H1 (cell line): Measurements from ENCODE around the gene ZNF24. TPM values are rescaled to one million over a fixed set of nuclear protein-coding genes. Genes with fewer than 3 reads are reported as not detected.
A peak's percentile ranks its signal among the peaks of the same experiment; 100 is the strongest.

Source experiments
- CTCF ChIA-PET: fragments of 300-600 bp; sonication (Branson Sonifier 250); formaldehyde crosslinking; loops from one replicate; lab custom pipeline; 2021; ENCODE audit not compliant: partially characterized antibody; lab: Charles Lee
- POLR2A ChIA-PET: fragments of 300-600 bp; sonication (Branson Sonifier 250); formaldehyde crosslinking; loops from one replicate; lab custom pipeline; 2021; ENCODE audit warnings: inconsistent platforms; ENCODE audit not compliant: partially characterized antibody; lab: Charles Lee
- DNase-seq, 2 experiments: peaks; one replicate each; pipeline versions ENCODE4 v3.0.0 to v3.0.0-alpha.2; 2010 to 2022; ENCODE audit warnings: low spot score in 2 of 2, low read depth in 1 of 2, mixed read lengths in 1 of 2
- FAIRE-seq: peaks from 2 replicates; lab custom pipeline; 2011; peaks lifted over from hg19 to GRCh38; lab: Jason Lieb, UNC
- H2AFZ ChIP-seq: 2 replicates; pipeline ENCODE4 v1.8.1; 2012; ENCODE audit warnings: low read length, inconsistent platforms
- H2AK5ac ChIP-seq: 2 replicates; pipeline ENCODE4 v1.6.1; 2013; ENCODE audit warnings: low read depth, low read length
- H2BK120ac ChIP-seq: replicated peaks from 2 replicates; pipeline ENCODE3; 2013; ENCODE audit warnings: low read depth, low read length, inconsistent platforms
- H2BK12ac ChIP-seq: 2 replicates; pipeline ENCODE4 v1.6.1; 2013; ENCODE audit warnings: low read depth, low read length
- H2BK15ac ChIP-seq: 2 replicates; pipeline ENCODE4 v1.6.1; 2013; ENCODE audit warnings: low read length
- H2BK20ac ChIP-seq: 2 replicates; pipeline ENCODE4 v1.6.1; 2013; ENCODE audit warnings: low read length
- H2BK5ac ChIP-seq: 2 replicates; pipeline ENCODE4 v1.6.1; 2013; ENCODE audit warnings: low read depth, low read length
- H3K14ac ChIP-seq: 2 replicates; pipeline ENCODE4 v1.6.1; 2013; ENCODE audit warnings: inconsistent platforms; ENCODE audit not compliant: insufficient read length
- H3K18ac ChIP-seq: 2 replicates; pipeline ENCODE4 v1.6.1; 2013; ENCODE audit warnings: low read length; ENCODE audit errors: extremely low read depth
- H3K23ac ChIP-seq: 2 replicates; pipeline ENCODE4 v1.6.1; 2013; ENCODE audit warnings: inconsistent platforms; ENCODE audit not compliant: insufficient read length
- H3K23me2 ChIP-seq: 2 replicates; pipeline ENCODE4 v1.6.1; 2013; ENCODE audit warnings: low read depth, low read length
- H3K27ac ChIP-seq: 2 replicates; pipeline ENCODE4 v1.6.1; 2011; ENCODE audit warnings: low read depth, low read length, inconsistent platforms
- H3K27me3 ChIP-seq, 4 experiments: replicated peaks in 1 of 4; 1 replicate in 1 of 4; 2 replicates in 3 of 4; pipeline versions ENCODE4 v1.6.1 to v1.8.1; 2011 to 2013; ENCODE audit warnings: low read length in 3 of 4, mild to moderate bottlenecking in 3 of 4, inconsistent platforms in 2 of 4, mixed read lengths in 2 of 4, moderate library complexity in 1 of 4; ENCODE audit not compliant: control insufficient read depth in 3 of 4, insufficient read depth in 3 of 4; ENCODE audit errors: extremely low read depth in 1 of 4
- H3K36me3 ChIP-seq, 4 experiments: 2 replicates each; pipeline versions ENCODE4 v1.6.1 to v1.8.1; 2011 to 2013; ENCODE audit warnings: mild to moderate bottlenecking in 4 of 4, low read length in 3 of 4, moderate library complexity in 2 of 4, control low read depth in 1 of 4, inconsistent platforms in 1 of 4; ENCODE audit not compliant: insufficient read depth in 4 of 4, control insufficient read depth in 2 of 4
- H3K4ac ChIP-seq: replicated peaks from 2 replicates; pipeline ENCODE3; 2013; ENCODE audit warnings: low read length, low read depth, mixed read lengths, inconsistent platforms; ENCODE audit not compliant: insufficient read length
- H3K4me1 ChIP-seq, 4 experiments: replicated peaks in 1 of 4; 1 replicate in 1 of 4; 2 replicates in 3 of 4; pipeline versions ENCODE4 v1.6.1 to v1.8.1; 2011 to 2013; ENCODE audit warnings: low read length in 3 of 4, inconsistent platforms in 2 of 4, mixed read lengths in 1 of 4; ENCODE audit not compliant: insufficient read depth in 4 of 4, control insufficient read depth in 3 of 4
- H3K4me2 ChIP-seq, 2 experiments: 2 replicates each; pipeline versions ENCODE4 v1.6.1 to v1.8.1; 2011 to 2013; ENCODE audit warnings: low read depth in 2 of 2, low read length in 2 of 2, control low read depth in 1 of 2, inconsistent platforms in 1 of 2, mild to moderate bottlenecking in 1 of 2; ENCODE audit not compliant: insufficient read depth in 1 of 2
- H3K4me3 ChIP-seq, 4 experiments: fragments of 200-600, 300-600 bp in 1 of 4; sonication (generic), shearing (Covaris generic), sonication (Bioruptor Twin) in 1 of 4; 2 replicates each; pipeline versions ENCODE4 v1.5.1 to v1.8.1; 2011 to 2016; ENCODE audit warnings: low read length in 4 of 4, low read depth in 3 of 4, control low read depth in 2 of 4, inconsistent platforms in 2 of 4, mild to moderate bottlenecking in 2 of 4, mixed read lengths in 1 of 4, moderate library complexity in 1 of 4; ENCODE audit not compliant: insufficient read depth in 2 of 4; ENCODE audit errors: extremely low read depth in 1 of 4
- H3K56ac ChIP-seq: replicated peaks from 2 replicates; pipeline ENCODE3; 2013; ENCODE audit warnings: low read depth, mild to moderate bottlenecking, mixed read lengths, low read length, inconsistent platforms; ENCODE audit not compliant: insufficient read length
- H3K79me1 ChIP-seq: 2 replicates; pipeline ENCODE4 v1.6.1; 2013; ENCODE audit warnings: low read depth, low read length, control low read depth
- H3K79me2 ChIP-seq, 2 experiments: 2 replicates each; pipeline versions ENCODE4 v1.6.1 to v1.8.1; 2012 to 2013; ENCODE audit warnings: low read length in 2 of 2, mild to moderate bottlenecking in 2 of 2, inconsistent platforms in 1 of 2; ENCODE audit not compliant: insufficient read depth in 2 of 2, control insufficient read depth in 1 of 2
- H3K9ac ChIP-seq, 4 experiments: replicated peaks in 1 of 4; 1 replicate in 1 of 4; 2 replicates in 3 of 4; pipeline versions ENCODE4 v1.6.1 to v1.8.1; 2011 to 2013; ENCODE audit warnings: low read depth in 3 of 4, low read length in 3 of 4, control low read depth in 2 of 4, mild to moderate bottlenecking in 2 of 4, moderate library complexity in 2 of 4, inconsistent platforms in 1 of 4; ENCODE audit errors: extremely low read depth in 1 of 4
- H3K9me3 ChIP-seq, 2 experiments: 2 replicates each; pipeline versions ENCODE4 v1.6.1 to v1.8.1; 2012 to 2013; ENCODE audit warnings: mild to moderate bottlenecking in 2 of 2, moderate library complexity in 2 of 2, control low read depth in 1 of 2, inconsistent platforms in 1 of 2, low read depth in 1 of 2, low read length in 1 of 2, mixed read lengths in 1 of 2; ENCODE audit not compliant: insufficient read depth in 2 of 2
- H4K20me1 ChIP-seq, 2 experiments: replicated peaks in 1 of 2; 2 replicates each; pipeline versions ENCODE3 to v1.8.1; 2011 to 2013; ENCODE audit warnings: inconsistent platforms in 2 of 2, low read length in 2 of 2, mild to moderate bottlenecking in 1 of 2; ENCODE audit not compliant: insufficient read depth in 2 of 2, control insufficient read depth in 1 of 2
- H4K5ac ChIP-seq: 2 replicates; pipeline ENCODE4 v1.6.1; 2013; ENCODE audit warnings: low read length, low read depth, mixed read lengths, inconsistent platforms; ENCODE audit not compliant: insufficient read length
- H4K8ac ChIP-seq: 2 replicates; pipeline ENCODE4 v1.8.0; 2013; ENCODE audit warnings: mild to moderate bottlenecking, moderate library complexity, low read length, inconsistent platforms; ENCODE audit not compliant: insufficient read depth; ENCODE audit errors: extremely low read depth
- H4K91ac ChIP-seq: replicated peaks from 2 replicates; pipeline ENCODE3; 2013; ENCODE audit warnings: low read length, mixed read lengths, inconsistent platforms; ENCODE audit not compliant: insufficient read length
- CREB1 ChIP-seq: IDR thresholded peaks from 2 replicates; pipeline ENCODE4 v1.6.1; 2012; ENCODE audit warnings: inconsistent platforms
- MAFK ChIP-seq: IDR thresholded peaks from 2 replicates; pipeline ENCODE4 v1.6.1; 2012; ENCODE audit warnings: low read depth, mild to moderate bottlenecking, improper control_type of control experiment, low read length
- SAP30 ChIP-seq: fragments of 300-600 bp; sonication (generic); IDR thresholded peaks from 2 replicates; pipeline ENCODE4 v1.7.1; 2012; ENCODE audit warnings: low read length, moderate library complexity, mild to moderate bottlenecking, inconsistent platforms; ENCODE audit not compliant: insufficient read depth, insufficient replicate concordance
- WGBS, 2 experiments: shearing (Covaris generic) in 1 of 2; methylation state at CpG; one replicate each; pipeline versions ENCODE4 v1.1.6 to v1.1.7; 2013 to 2015; ENCODE audit warnings: low lambda C conversion rate in 2 of 2, mixed read lengths in 2 of 2, inconsistent platforms in 1 of 2, low coverage in 1 of 2, missing lambda C conversion rate in 1 of 2; ENCODE audit not compliant: insufficient replicate concordance in 2 of 2, insufficient coverage in 1 of 2, insufficient read length in 1 of 2; ENCODE audit errors: extremely low coverage in 1 of 2, missing lambda C conversion rate in 1 of 2; 5-methylcytosine and 5-hydroxymethylcytosine counted together
- polyA plus RNA-seq, 7 experiments: library from polyadenylated mRNA; depleted of rRNA in 3 of 7; stranded (reverse) in 5 of 7; unstranded in 2 of 7; fragments of >200 nt in 5 of 7; fragments of 200-250 nt in 2 of 7; gene quantifications; 1 replicate in 5 of 7; 2 replicates in 1 of 7; 4 replicates in 1 of 7; pipeline versions ENCODE4 v1.2.1 to v1.2.3, GENCODE V29; 2011 to 2013; ENCODE audit warnings: missing spikeins in 2 of 7, mixed read lengths in 2 of 7
- total RNA-seq: library from RNA; stranded (reverse); fragmentation: NEBNext Ultra II Directional; extraction: Animal tissue kit (Norgen Biotek cat#: 25700); gene quantifications from 2 replicates; pipeline ENCODE4 v1.2.1, GENCODE V29; 2021

Gene ZNF24
- total and polyA plus RNA-seq, 2 of the 8 experiments (the other 6 are each of a cell fraction or from before 2014, with no cell fraction given) = 12.5 to 56.9 TPM

DNA sequence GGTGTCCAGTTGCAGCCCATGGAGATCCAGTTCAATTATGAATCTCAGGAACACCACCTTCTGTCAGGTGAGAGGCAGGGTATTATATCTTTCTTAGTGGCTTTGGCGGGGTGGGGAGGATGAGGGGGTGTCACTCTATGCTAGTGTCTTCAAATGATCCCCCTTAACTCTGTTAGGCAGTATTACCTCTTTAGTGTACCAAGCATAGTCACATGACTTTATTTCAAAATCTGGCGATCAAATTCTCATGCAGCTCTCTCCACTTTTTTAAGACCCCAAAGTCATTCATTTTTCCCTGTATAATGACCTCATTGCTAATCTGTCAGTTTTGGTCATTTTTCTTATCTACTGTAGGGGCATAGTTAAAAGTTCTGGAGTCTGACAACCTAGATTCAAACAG is 53.1 kb downstream of the ZNF24 start:
- Histone ChIP-seq H3K79me1 (peaks cover 9% of the 10 kb centered on the region), H3K23ac (no peak overlapping the region), H3K56ac (no peak overlapping the region), H3K27ac (no peak overlapping the region), H2BK120ac (no peak overlapping the region), H2BK20ac (no peak overlapping the region; the same call in 1 of the 2 replicates), H2BK15ac (no peak overlapping the region), H3K4me1 (peaks cover 0 to 10% (median 0%) of the 10 kb centered on the region in 4 experiments; a peak in 2 of 7 replicates), H2BK12ac (no peak overlapping the region), H3K4ac (no peak overlapping the region), H4K91ac (no peak overlapping the region), H3K27me3 (no peaks in the 10 kb centered on the region), H2BK5ac (no peak overlapping the region), H2AFZ (no peak overlapping the region), H3K9me3 (no peaks in the 10 kb centered on the region; a peak in 1 of 4 replicates), H3K79me2 (peaks cover 0 to 48% of the 10 kb centered on the region in 2 experiments; a peak in 2 of 4 replicates), H3K36me3 (peaks cover 0 to 8% (median 4%) of the 10 kb centered on the region in 4 experiments; a peak in 5 of 8 replicates), H4K20me1 (no peaks in the 10 kb centered on the region), H3K4me2 (peak overlapping the region; percentile 85 to 91), H4K5ac (no peak overlapping the region), H3K18ac (no peak overlapping the region), H3K9ac (peak overlapping the region in 3 of 4 experiments; percentile 74 to 91 (median 91); a peak in 5 of 7 replicates), H3K23me2 (peaks cover 9% of the 10 kb centered on the region), H3K4me3 (peak overlapping the region; percentile 83 to 97 (median 90); a peak in 7 of 8 replicates), H4K8ac (no peak overlapping the region), H3K14ac (no peak overlapping the region), H2AK5ac (no peak overlapping the region)
- FAIRE-seq (no peak), DNase-seq (no peak)
- WGBS, 2 experiments = 83% methylated on average over 2 of the region's 2 CpGs; no CpG with 5 or more reads in 1 of the 2 experiments
- POLR2A ChIA-PET = interaction anchor here (0.9 to 3.5 kb wide), 8 partner anchors 12 to 51 kb away, joined by 3 to 28 read pairs (median 4); partner anchors contain the start of gene ZNF397
- CTCF ChIA-PET = no interaction called here
- TF ChIP-seq CREB1 = no peak
- no peak for TF ChIP-seq MAFK
- TF ChIP-seq SAP30 = no peak
